Measurements from ENCODE around the gene IDH2. TPM values are rescaled to one million over a fixed set of nuclear protein-coding genes. Genes with fewer than 3 reads are reported as not detected.

The IDH2 gene
- total and polyA plus RNA-seq, 2 of the 13 experiments (the other 11 are each of a cell fraction or from before 2014, with no cell fraction given) = 121 to 145 TPM

- TF ChIP-seq ZNF687 (CRISPR knock-in tag; IDR thresholded peaks at IDR 0.05) (peak; percentile 86), ZFX (CRISPR knock-in tag; IDR thresholded peaks at IDR 0.05; ENCODE audit: low read depth) (peak; percentile 33; the same call in 1 of the 2 replicates), SCMH1 (CRISPR knock-in tag; IDR thresholded peaks at IDR 0.05; ENCODE audit: borderline replicate concordance) (no peak), FOXK1 (CRISPR knock-in tag; IDR thresholded peaks at IDR 0.05; ENCODE audit: borderline replicate concordance, low read depth) (peak; percentile 18; the same call in 1 of the 2 replicates), ZNF713 (CRISPR knock-in tag; IDR thresholded peaks at IDR 0.05) (no peak), RARA (CRISPR knock-in tag; IDR thresholded peaks at IDR 0.05) (peak; percentile 66), ISL2 (CRISPR knock-in tag; IDR thresholded peaks at IDR 0.05) (0 out of 2 replicates have a peak, but pooled peaks have one; percentile 41), ARNT2 (CRISPR knock-in tag; IDR thresholded peaks at IDR 0.05; ENCODE audit: low read depth) (peak; percentile 39; the same call in 1 of the 2 replicates), FOXJ3 (CRISPR knock-in tag; IDR thresholded peaks at IDR 0.05; ENCODE audit: borderline replicate concordance) (0 out of 2 replicates have a peak, but pooled peaks have one; percentile 29), ZNF20 (CRISPR knock-in tag; IDR thresholded peaks at IDR 0.05) (no peak), SAP130 (CRISPR knock-in tag; IDR thresholded peaks at IDR 0.05; ENCODE audit: low read depth) (peak; percentile 77), USF2 (IDR thresholded peaks at IDR 0.05; ENCODE audit: low read depth, low read length) (no peak), USF2 (CRISPR knock-in tag; IDR thresholded peaks at IDR 0.05; ENCODE audit: borderline replicate concordance) (no peak), KMT2B (CRISPR knock-in tag; IDR thresholded peaks at IDR 0.05) (no peak), HCFC1 (IDR thresholded peaks at IDR 0.05; ENCODE audit: low read depth, low read length) (no peak), ZNF574 (CRISPR knock-in tag; IDR thresholded peaks at IDR 0.05) (peak; percentile 43; the same call in 1 of the 2 replicates), ZNF431 (CRISPR knock-in tag; IDR thresholded peaks at IDR 0.05; ENCODE audit: borderline replicate concordance, low read depth) (no peak), MEF2D (CRISPR knock-in tag; IDR thresholded peaks at IDR 0.05) (0 out of 2 replicates have a peak, but pooled peaks have one; percentile 34), ZGPAT (CRISPR knock-in tag; IDR thresholded peaks at IDR 0.05) (peak; percentile 64; the same call in 1 of the 2 replicates)
Observed at GRCh38 chr15:90035095-90035839, 67.0 kb downstream of the IDH2 start (continued).
